HL-60 (cell line): ENCODE results near the gene EMX2.

Source experiments
- GABPA ChIP-seq: IDR thresholded peaks from 2 replicates; pipeline ENCODE4 v1.6.1; 2012; ENCODE audit warnings: low read depth
- POLR2AphosphoS5 ChIP-seq: IDR thresholded peaks from 2 replicates; pipeline ENCODE4 v1.6.1; 2012; ENCODE audit warnings: low read depth
- TF ChIP-seq, protein P1 (sequence below): IDR thresholded peaks from one replicate; pipeline ENCODE4 v1.5.1; 2011; ENCODE audit warnings: low read length, control low read depth, inconsistent platforms; ENCODE audit not compliant: insufficient read depth
- TF ChIP-seq, protein P2 (sequence below): IDR thresholded peaks from 2 replicates; pipeline ENCODE4 v1.6.1; 2012; ENCODE audit warnings: low read depth; ENCODE audit not compliant: insufficient replicate concordance

- TF ChIP-seq POLR2AphosphoS5 (no peak), GABPA (no peak)
- TF ChIP-seq, protein P1, sequence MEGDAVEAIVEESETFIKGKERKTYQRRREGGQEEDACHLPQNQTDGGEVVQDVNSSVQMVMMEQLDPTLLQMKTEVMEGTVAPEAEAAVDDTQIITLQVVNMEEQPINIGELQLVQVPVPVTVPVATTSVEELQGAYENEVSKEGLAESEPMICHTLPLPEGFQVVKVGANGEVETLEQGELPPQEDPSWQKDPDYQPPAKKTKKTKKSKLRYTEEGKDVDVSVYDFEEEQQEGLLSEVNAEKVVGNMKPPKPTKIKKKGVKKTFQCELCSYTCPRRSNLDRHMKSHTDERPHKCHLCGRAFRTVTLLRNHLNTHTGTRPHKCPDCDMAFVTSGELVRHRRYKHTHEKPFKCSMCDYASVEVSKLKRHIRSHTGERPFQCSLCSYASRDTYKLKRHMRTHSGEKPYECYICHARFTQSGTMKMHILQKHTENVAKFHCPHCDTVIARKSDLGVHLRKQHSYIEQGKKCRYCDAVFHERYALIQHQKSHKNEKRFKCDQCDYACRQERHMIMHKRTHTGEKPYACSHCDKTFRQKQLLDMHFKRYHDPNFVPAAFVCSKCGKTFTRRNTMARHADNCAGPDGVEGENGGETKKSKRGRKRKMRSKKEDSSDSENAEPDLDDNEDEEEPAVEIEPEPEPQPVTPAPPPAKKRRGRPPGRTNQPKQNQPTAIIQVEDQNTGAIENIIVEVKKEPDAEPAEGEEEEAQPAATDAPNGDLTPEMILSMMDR = no peak
- TF ChIP-seq, protein P2, sequence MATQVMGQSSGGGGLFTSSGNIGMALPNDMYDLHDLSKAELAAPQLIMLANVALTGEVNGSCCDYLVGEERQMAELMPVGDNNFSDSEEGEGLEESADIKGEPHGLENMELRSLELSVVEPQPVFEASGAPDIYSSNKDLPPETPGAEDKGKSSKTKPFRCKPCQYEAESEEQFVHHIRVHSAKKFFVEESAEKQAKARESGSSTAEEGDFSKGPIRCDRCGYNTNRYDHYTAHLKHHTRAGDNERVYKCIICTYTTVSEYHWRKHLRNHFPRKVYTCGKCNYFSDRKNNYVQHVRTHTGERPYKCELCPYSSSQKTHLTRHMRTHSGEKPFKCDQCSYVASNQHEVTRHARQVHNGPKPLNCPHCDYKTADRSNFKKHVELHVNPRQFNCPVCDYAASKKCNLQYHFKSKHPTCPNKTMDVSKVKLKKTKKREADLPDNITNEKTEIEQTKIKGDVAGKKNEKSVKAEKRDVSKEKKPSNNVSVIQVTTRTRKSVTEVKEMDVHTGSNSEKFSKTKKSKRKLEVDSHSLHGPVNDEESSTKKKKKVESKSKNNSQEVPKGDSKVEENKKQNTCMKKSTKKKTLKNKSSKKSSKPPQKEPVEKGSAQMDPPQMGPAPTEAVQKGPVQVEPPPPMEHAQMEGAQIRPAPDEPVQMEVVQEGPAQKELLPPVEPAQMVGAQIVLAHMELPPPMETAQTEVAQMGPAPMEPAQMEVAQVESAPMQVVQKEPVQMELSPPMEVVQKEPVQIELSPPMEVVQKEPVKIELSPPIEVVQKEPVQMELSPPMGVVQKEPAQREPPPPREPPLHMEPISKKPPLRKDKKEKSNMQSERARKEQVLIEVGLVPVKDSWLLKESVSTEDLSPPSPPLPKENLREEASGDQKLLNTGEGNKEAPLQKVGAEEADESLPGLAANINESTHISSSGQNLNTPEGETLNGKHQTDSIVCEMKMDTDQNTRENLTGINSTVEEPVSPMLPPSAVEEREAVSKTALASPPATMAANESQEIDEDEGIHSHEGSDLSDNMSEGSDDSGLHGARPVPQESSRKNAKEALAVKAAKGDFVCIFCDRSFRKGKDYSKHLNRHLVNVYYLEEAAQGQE = no peak
Measured at GRCh38 chr10:117569610-117570390, 27.3 kb downstream of the EMX2 start.
